AG04450 (cell line): ENCODE measurements around the gene ZNF428. TPM values are rescaled to one million over a fixed set of nuclear protein-coding genes. Genes with fewer than 3 reads are reported as not detected.
"Not testable (repeated sequence)": the region's sequence is repeated elsewhere in the genome, so short reads cannot be mapped to it uniquely, and the experiment has no call there.

ENCODE experiments used
- CTCF ChIA-PET: fragments of 300-600, 350-600 bp; formaldehyde crosslinking; extraction: SDS; loops from one replicate; lab custom pipeline; 2022; ENCODE audit warnings: antibody characterized with exemption, inconsistent platforms; lab: Charles Lee
- POLR2A ChIA-PET: fragments of 350-600 bp; formaldehyde crosslinking; extraction: SDS; loops from one replicate; lab custom pipeline; 2021; ENCODE audit warnings: antibody characterized with exemption, inconsistent platforms; lab: Yijun Ruan, JAX
- DNase-seq: peaks from one replicate; pipeline ENCODE4 v3.0.0-alpha.2; 2011; ENCODE audit warnings: low read depth, low spot score
- H3K27ac ChIP-seq: one replicate; pipeline ENCODE4 v1.5.1; 2012; ENCODE audit warnings: low read depth, low read length, control low read depth
- H3K27me3 ChIP-seq: one replicate; pipeline ENCODE4 v1.6.0; 2012; ENCODE audit warnings: low read length; ENCODE audit not compliant: control insufficient read depth, insufficient read depth
- H3K4me3 ChIP-seq: 2 replicates; pipeline ENCODE4 v1.5.1; 2011; ENCODE audit warnings: mild to moderate bottlenecking, low read depth, low read length, control low read depth
- H3K9me3 ChIP-seq: 2 replicates; pipeline ENCODE4 v1.5.1; 2012; ENCODE audit warnings: low read length; ENCODE audit not compliant: control insufficient read depth, insufficient read depth
- polyA plus RNA-seq: library from polyadenylated mRNA; depleted of rRNA; stranded (reverse); fragments of >200 nt; gene quantifications from 2 replicates; pipeline ENCODE4 v1.2.3, GENCODE V29; 2011
- TF ChIP-seq, protein P1 (sequence below): IDR thresholded peaks from 2 replicates; pipeline ENCODE4 v1.5.1; 2011; ENCODE audit warnings: low read depth, low read length, control low read depth, inconsistent platforms

Gene ZNF428
- polyA plus RNA-seq, 1 experiment: 18.7 TPM

DNA sequence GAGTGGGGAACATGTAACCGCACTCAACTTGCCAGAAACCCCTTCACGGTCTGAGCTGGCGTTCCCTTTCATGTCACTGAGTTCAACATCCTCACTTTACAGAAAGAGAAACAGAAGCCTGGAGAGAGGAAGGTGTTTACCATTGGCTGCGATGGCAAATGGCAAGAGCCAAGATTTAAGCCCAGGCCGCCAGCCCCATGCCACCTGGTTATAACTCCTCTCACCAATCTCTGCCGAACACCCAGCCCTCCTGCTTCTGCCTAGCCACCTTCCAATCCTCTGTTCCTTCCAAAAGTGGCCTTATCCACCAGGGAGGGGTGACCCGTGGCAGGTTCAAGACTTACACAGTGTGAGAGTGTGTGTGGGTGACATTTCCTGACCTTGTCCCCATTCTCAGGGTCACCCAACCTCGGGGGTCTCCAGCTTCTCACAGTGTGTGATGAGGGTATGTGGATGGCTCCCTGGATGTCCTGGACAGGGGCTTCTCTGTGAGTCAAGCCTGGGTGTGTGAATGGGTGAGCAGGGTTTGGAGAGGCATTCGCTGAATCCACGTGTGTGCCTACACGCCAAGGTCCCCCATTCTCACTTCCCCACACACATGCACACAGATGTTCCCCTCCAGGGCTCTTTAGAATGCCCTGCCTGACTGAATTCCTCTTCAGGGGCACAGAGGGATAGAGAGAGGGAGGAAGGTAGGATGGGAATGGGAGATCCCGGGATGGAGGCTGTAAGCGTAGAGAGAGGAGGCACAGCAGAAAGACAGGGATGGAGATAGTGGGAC, 19.0 kb upstream of the ZNF428 start:
- Histone ChIP-seq H3K4me3 (no peak overlapping the region), H3K27me3 (peaks cover 33% of the 10 kb centered on the region), H3K27ac (no peak overlapping the region), H3K9me3 (no peaks in the 10 kb centered on the region)
- ChIA-PET POLR2A (no interaction called here), CTCF (no interaction called here)
- DNase-seq: no peak
- TF ChIP-seq, protein P1, sequence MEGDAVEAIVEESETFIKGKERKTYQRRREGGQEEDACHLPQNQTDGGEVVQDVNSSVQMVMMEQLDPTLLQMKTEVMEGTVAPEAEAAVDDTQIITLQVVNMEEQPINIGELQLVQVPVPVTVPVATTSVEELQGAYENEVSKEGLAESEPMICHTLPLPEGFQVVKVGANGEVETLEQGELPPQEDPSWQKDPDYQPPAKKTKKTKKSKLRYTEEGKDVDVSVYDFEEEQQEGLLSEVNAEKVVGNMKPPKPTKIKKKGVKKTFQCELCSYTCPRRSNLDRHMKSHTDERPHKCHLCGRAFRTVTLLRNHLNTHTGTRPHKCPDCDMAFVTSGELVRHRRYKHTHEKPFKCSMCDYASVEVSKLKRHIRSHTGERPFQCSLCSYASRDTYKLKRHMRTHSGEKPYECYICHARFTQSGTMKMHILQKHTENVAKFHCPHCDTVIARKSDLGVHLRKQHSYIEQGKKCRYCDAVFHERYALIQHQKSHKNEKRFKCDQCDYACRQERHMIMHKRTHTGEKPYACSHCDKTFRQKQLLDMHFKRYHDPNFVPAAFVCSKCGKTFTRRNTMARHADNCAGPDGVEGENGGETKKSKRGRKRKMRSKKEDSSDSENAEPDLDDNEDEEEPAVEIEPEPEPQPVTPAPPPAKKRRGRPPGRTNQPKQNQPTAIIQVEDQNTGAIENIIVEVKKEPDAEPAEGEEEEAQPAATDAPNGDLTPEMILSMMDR: no peak

GRCh38 chr19:43636121-43636683, 16.8 kb upstream of the ZNF428 start:
- ChIA-PET POLR2A (no interaction called here), CTCF (no interaction called here)
- no peak for DNase-seq
- Histone ChIP-seq H3K27ac (no peak overlapping the region), H3K4me3 (no peak overlapping the region), H3K9me3 (no peaks in the 10 kb centered on the region), H3K27me3 (peaks cover 40% of the 10 kb centered on the region)
- TF ChIP-seq, protein P1: no peak

DNA sequence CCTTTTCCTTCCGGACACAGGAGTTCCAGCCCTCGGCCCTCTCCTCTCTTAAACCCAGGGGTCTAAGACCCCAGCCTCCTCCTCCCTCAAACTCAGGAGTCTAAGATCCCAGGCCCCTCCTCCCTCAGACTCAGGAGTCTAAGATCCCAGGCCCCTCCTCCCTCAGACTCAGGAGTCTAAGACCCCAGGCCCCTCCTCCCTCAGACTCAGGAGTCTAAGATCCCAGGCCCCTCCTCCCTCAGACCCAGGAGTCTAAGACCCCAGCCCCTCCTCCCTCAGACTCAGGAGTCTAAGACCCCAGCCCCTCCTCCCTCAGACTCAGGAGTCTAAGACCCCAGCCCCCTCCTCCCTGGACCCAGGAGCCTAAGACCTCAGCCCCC, 16.1 kb upstream of the ZNF428 start:
- POLR2A ChIA-PET, H3K4me3 ChIP-seq, H3K9me3 ChIP-seq, DNase-seq, H3K27ac ChIP-seq: not testable (repeated sequence)
- CTCF ChIA-PET: interaction anchor here (0.7 kb wide), 1 partner anchor 143 kb away, joined by 3 read pairs; no protein-coding TSS in a partner anchor
- H3K27me3 ChIP-seq: peaks cover 40% of the 10 kb centered on the region

DNA sequence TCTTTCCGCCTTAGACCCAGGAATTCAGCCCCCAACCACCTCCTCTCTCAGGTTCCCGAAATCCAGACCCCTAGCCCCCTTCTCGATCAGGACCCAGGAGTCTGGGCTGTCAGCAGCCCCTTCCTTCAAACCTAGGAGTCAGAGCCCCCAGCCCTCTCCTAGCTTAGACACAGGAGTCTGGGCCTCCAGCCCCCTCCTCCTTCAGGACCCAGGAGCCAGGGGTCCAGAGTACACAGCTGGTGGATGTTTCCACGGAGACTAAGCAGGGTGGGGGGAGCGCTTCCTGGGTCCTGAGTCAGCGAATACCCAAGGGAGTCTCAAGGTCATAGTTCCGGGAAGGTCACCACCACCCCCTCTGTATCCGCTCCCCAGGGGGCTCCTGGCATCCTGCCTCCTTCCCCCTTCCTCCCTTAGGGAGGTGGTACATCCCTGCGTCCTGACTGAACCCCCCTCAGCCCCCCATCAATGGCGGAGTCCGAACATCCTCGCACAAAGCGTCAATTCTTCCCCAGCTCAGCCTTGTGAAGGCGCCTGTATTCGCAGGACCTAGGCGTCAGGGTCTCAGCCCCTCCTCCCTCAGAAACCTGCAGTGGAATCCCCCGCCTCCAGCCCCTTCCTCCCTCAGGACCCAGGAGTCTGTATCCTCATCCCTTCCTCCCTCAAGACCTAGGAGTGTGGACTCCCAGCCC, 15.6 kb upstream of the ZNF428 start:
- no peak for DNase-seq
- Histone ChIP-seq H3K9me3 (no peaks in the 10 kb centered on the region), H3K27me3 (peaks cover 34% of the 10 kb centered on the region), H3K4me3 (peak overlapping the region; percentile 17), H3K27ac (no peak overlapping the region)
- ChIA-PET CTCF (interaction anchor here (0.7 kb wide), 1 partner anchor 144 kb away, joined by 3 read pairs; no protein-coding TSS in a partner anchor), POLR2A (interaction anchor here (0.6 to 1.4 kb wide), 2 partner anchors 10 to 34 kb away, joined by 3 to 5 read pairs; no protein-coding TSS in a partner anchor)
- TF ChIP-seq, protein P1: no peak

DNA sequence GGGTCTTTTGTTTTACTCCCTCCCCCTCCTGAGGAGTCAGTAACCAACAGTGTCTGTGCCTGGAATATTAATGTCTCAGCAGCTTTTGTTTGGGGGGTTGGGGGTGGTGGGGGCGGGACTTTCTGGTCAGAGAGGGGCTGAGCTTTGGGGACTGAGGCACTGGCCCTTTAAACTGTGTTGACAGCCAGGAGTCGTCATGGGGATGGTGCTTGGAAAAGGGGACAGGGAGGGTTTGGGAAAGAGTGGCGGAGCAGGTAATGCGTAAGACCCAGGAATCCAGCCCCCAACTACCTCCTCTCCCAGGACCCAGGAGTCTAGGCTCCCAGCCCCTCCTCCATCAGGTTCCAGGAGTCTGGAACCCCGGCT, 15.1 kb upstream of the ZNF428 start:
- Histone ChIP-seq H3K27ac (no peak overlapping the region), H3K9me3 (no peaks in the 10 kb centered on the region), H3K4me3 (no peak overlapping the region), H3K27me3 (peaks cover 32% of the 10 kb centered on the region)
- POLR2A ChIA-PET: interaction anchor here (1.4 kb wide), 1 partner anchor 35 kb away, joined by 5 read pairs; no protein-coding TSS in a partner anchor
- CTCF ChIA-PET: no interaction called here
- no peak for DNase-seq
- TF ChIP-seq, protein P1: no peak
